ENCODE results near the gene ARL5B.

GRCh38 chr10:18721067-18721466 is 61.8 kb downstream of the ARL5B start:
- no peak for TF ChIP-seq POLR2A (IDR thresholded peaks at IDR 0.05)
- no peak for TF ChIP-seq CTCF (IDR thresholded peaks at IDR 0.05)

All from Peyer's patch (tissue), 4 donors.